ENCODE results near the gene APOA1.

Gene APOA1

DNA sequence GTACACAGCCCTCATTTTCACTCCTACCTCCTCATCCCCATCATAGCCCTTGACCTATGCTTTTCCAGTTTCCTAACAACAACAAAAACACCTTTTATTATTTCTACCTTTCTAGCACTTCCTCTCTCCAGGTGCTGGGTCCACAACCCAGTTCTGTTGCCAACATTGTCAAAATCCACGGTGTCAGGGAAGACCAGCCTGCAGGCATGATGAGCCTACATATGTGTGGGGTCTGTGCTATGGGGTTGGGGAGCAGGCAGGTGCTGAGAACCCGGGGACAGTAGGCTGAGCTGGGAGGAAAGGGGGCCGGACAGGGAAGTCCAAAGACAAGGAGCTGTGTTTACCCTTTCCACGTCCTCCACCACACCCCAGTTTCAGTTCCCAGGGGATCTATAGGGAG is 48.9 kb downstream of the APOA1 start:
- Mint-ChIP-seq H3K4me1 (peaks cover 15% of the 10 kb centered on the region), H3K36me3 (peaks cover 13% of the 10 kb centered on the region), H3K9me3 (no peaks in the 10 kb centered on the region), H3K4me3 (peak overlapping the region; percentile 93), H3K27ac (peak overlapping the region; percentile 89), H3K27me3 (no peaks in the 10 kb centered on the region)
- ATAC-seq (ENCODE audit: low read depth) (no peak), DNase-seq (ENCODE audit: low spot score in 2 of 2) (no peak)

DNA sequence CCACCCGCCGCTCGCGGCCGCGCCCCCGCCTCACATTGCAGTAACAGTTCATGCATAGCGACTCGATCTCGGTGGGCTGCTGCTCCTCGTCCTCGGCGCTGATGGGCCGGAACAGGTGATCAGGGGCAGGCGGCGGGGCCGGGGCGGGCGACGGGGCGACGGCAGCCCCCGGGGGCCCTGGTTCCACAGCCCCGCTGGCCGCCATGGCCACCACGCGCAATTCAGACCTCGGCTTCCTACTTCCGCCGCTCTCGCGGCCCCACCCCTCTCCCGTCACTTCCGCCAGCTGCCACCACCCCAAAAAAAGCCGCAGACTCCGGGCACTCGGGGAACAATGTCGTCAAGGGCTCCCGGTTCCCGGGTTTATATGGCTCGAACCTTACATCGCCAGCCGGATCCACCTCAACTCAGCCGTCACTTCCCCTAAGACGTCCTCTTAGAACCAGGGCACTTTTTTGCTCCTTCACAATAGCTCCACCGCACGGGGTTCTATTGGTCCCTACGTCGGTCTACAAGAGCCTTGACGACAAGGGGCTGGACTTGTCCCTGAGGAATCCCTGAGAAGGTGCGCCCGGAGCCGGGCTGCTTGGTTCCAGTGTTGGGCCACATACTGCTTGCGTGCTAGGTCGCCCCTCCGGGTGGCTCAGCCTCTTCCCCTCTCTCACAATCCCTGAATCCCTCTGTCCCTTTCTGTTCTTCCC is 49.5 kb downstream of the APOA1 start, which contains the start of gene ZPR1:
TSS of gene ZPR1 (minus strand) at position 238 of the 701 bp plus-strand sequence. CDS start at position 205, 33 bp downstream.
- peak within 1 kb of the TSS; percentile 89 for H3K27ac Mint-ChIP-seq
- H3K4me1 Mint-ChIP-seq = peaks cover 17% of the 10 kb centered on the region
- DNase-seq (ENCODE audit: low spot score in 2 of 2) = peak; percentile 75 to 83
- no peaks in the 10 kb centered on the region for H3K27me3 Mint-ChIP-seq
- no peaks in the 10 kb centered on the region for H3K9me3 Mint-ChIP-seq
- H3K4me3 Mint-ChIP-seq = peak within 1 kb of the TSS; percentile 93
- peaks cover 16% of the 10 kb centered on the region for H3K36me3 Mint-ChIP-seq
- ATAC-seq (ENCODE audit: low read depth) = peak; percentile 95

DNA sequence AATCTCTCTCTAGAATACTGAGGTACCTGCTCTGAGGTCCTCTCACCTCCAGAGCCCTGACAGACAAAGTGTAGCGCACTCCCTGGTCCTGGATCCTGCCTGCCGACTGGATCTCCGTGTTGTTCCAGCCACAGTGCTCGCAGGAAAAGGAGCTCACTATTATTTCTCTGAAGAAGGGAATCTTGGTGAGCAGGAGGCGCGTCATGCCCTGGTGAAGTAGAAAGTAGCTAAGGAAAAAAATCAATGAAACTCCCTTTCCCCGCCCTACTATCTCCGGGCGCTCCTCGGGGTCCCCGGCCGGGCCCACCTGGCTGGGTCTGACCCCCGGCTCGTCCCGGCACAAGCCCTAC is 50.0 kb downstream of the APOA1 start:
- Mint-ChIP-seq H3K4me3 (peak overlapping the region; percentile 93), H3K27ac (peak overlapping the region; percentile 89), H3K4me1 (peaks cover 17% of the 10 kb centered on the region), H3K27me3 (no peaks in the 10 kb centered on the region), H3K9me3 (no peaks in the 10 kb centered on the region), H3K36me3 (peaks cover 16% of the 10 kb centered on the region)
- ATAC-seq (ENCODE audit: low read depth) (peak; percentile 8), DNase-seq (ENCODE audit: low spot score in 2 of 2) (no peak)

DNA sequence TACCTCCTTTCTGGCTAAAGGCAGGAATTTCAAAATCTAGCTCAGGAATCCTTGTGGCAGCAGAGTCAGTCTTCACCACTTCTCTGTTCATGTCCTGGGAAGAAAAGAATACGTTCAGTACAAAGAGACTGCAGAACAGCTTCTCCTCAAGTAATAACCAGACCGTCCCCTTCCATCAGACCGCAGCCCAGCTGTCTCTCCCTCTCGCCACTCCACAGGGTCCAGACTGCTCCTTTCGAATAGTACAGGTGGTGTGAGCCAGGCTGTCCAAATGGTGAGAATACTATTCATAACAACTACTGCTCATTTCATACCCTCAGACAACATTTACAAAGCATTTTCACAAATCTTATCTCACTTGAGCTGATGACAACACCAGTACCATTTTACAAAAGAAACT is 50.5 kb downstream of the APOA1 start:
- no peak for ATAC-seq (ENCODE audit: low read depth)
- DNase-seq (ENCODE audit: low spot score in 2 of 2) = no peak
- Mint-ChIP-seq H3K4me3 (peak overlapping the region; percentile 93), H3K4me1 (peaks cover 17% of the 10 kb centered on the region), H3K27me3 (no peaks in the 10 kb centered on the region), H3K9me3 (no peaks in the 10 kb centered on the region), H3K36me3 (peaks cover 16% of the 10 kb centered on the region), H3K27ac (peak overlapping the region; percentile 89)

DNA sequence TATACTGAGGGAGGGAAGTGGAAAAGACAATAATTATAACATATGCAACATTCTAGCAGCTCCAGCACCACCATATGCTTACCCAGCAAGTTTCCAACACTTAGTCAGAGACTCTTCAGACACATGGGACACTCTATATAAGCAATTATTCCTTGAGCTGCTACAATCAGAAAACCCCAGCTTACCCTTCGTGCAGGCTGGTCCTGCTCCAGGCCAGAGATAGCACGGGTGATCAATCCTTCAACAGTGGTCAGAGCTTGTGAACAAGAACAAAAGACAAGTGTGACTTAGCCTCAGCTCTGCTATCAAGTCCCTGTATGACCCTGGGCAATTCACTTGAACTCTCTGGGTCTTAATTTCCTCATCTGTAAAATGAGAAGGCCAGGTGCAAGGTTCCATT is 51.1 kb downstream of the APOA1 start:
- H3K4me1 Mint-ChIP-seq = peaks cover 16% of the 10 kb centered on the region
- no peaks in the 10 kb centered on the region for H3K27me3 Mint-ChIP-seq
- DNase-seq (ENCODE audit: low spot score in 2 of 2) (no peak), ATAC-seq (ENCODE audit: low read depth) (no peak)
- H3K27ac Mint-ChIP-seq = peak overlapping the region; percentile 89
- no peaks in the 10 kb centered on the region for H3K9me3 Mint-ChIP-seq
- H3K36me3 Mint-ChIP-seq = peaks cover 18% of the 10 kb centered on the region
- peak overlapping the region; percentile 93 for H3K4me3 Mint-ChIP-seq
